OCI-LY7 (cell line): ENCODE measurements around the gene LOXHD1.

Source experiments
- CTCF ChIP-seq: fragments of 200-600 bp; sonication (generic); conservative IDR thresholded peaks from 2 replicates; pipeline ENCODE4 v1.5.1; 2014; ENCODE audit warnings: mild to moderate bottlenecking, antibody characterized with exemption, low read length, moderate library complexity, mixed read lengths
- EZH2phosphoT487 ChIP-seq: fragments of 200-600 bp; sonication (generic); IDR thresholded peaks from 2 replicates; pipeline ENCODE4 v1.6.1; 2018; ENCODE audit warnings: low read depth, borderline replicate concordance, mild to moderate bottlenecking, mixed run types, antibody characterized with exemption, low read length, moderate library complexity, mixed read lengths

- TF ChIP-seq CTCF (no peak), EZH2phosphoT487 (no peak)
Measured at GRCh38 chr18:46575851-46576250, 81.2 kb downstream of the LOXHD1 start.
